Immature natural killer cell (primary cell): ENCODE data around the gene DAZL. TPM values are rescaled to one million over a fixed set of nuclear protein-coding genes. Genes with fewer than 3 reads are reported as not detected.
"Not testable (repeated sequence)": the region's sequence is repeated elsewhere in the genome, so short reads cannot be mapped to it uniquely, and the experiment has no call there.

ENCODE experiments used
- DNase-seq, 3 donors: peaks; one replicate each; pipeline ENCODE4 v3.0.0; 2022; ENCODE audit warnings: mixed read lengths in 1 of 3
- H3K27ac Mint-ChIP-seq, 6 donors: one replicate each; pipeline ENCODE4 v1.8.0; 2020; ENCODE audit warnings: mixed read lengths in 6 of 6, mild to moderate bottlenecking in 5 of 6, inconsistent platforms in 4 of 6, moderate library complexity in 3 of 6
- H3K27me3 Mint-ChIP-seq, 3 donors: one replicate each; pipeline ENCODE4 v1.8.0; 2020 to 2021; ENCODE audit warnings: low read depth in 3 of 3, mild to moderate bottlenecking in 3 of 3, mixed read lengths in 3 of 3, moderate library complexity in 3 of 3, inconsistent platforms in 1 of 3
- H3K36me3 Mint-ChIP-seq, 3 donors: one replicate each; pipeline ENCODE4 v1.8.0; 2020; ENCODE audit warnings: mixed read lengths in 3 of 3, inconsistent platforms in 2 of 3, mild to moderate bottlenecking in 2 of 3
- H3K4me1 Mint-ChIP-seq, 2 donors: one replicate each; pipeline ENCODE4 v1.8.0; 2020; ENCODE audit warnings: inconsistent platforms in 2 of 2, mild to moderate bottlenecking in 2 of 2, mixed read lengths in 2 of 2, moderate library complexity in 1 of 2
- H3K4me3 Mint-ChIP-seq, 5 donors: one replicate each; pipeline ENCODE4 v1.8.0; 2020; ENCODE audit warnings: mild to moderate bottlenecking in 5 of 5, mixed read lengths in 5 of 5, inconsistent platforms in 3 of 5, moderate library complexity in 3 of 5
- H3K9me3 Mint-ChIP-seq, 6 donors: one replicate each; pipeline ENCODE4 v1.8.0; 2020; ENCODE audit warnings: mild to moderate bottlenecking in 6 of 6, mixed read lengths in 6 of 6, inconsistent platforms in 4 of 6, moderate library complexity in 3 of 6
- polyA plus RNA-seq, 3 donors: library from polyadenylated mRNA; unstranded; fragments of 300-500 nt; fragmentation: Illumina TruSeq; gene quantifications; one replicate each; pipeline ENCODE4 v1.2.3, GENCODE V29; 2021

The DAZL gene, protein sequence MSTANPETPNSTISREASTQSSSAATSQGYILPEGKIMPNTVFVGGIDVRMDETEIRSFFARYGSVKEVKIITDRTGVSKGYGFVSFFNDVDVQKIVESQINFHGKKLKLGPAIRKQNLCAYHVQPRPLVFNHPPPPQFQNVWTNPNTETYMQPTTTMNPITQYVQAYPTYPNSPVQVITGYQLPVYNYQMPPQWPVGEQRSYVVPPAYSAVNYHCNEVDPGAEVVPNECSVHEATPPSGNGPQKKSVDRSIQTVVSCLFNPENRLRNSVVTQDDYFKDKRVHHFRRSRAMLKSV
- not detected for polyA plus RNA-seq

DNA sequence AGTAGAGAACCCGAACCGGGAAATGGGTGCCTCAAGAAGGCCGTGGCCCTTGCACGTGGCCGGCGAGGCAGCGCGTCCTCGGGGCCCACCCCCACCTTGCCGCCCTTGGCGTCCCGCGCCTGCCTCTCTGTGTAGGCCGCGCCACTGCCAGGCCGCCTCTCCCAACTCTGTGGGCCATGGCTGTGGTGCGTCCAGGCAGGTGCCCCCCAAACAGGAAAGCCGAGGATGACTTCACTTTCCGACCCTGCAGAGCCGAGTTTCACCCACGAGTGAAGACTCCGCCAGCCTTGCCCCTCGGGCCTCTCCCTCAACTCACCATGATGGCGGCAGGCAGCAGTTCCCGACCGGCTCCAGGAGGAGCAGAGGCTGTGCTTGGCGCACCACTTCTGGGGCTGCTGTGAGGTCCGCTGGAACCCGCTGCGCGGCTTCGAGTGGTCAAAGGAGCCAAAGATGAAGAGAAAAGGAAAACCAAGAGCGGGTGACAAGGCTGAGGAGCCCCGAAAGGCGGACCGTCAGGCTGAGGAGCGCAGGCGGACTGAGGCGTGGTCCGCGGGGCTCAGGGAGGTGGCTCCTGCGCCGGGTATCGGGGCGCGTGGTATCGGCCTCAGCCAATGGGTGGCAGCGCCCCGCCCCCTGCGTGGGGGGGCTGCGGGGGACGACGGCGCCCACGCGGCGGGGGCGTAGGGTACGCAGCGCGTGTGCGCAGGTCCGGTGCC lies at the start of gene DAZL:
Gene DAZL, minus strand, starts transcription at position 537 of the 716 bp plus-strand sequence. Its CDS starts 218 bp downstream, at position 319.
- no peaks in the 10 kb centered on the region for H3K36me3 Mint-ChIP-seq
- H3K27ac Mint-ChIP-seq, result peak within 1 kb of the TSS in 1 of 6 donors; percentile 8
- peaks cover 2 to 5% of the 10 kb centered on the region in 2 donors for H3K4me1 Mint-ChIP-seq
- H3K9me3 Mint-ChIP-seq, result no peaks in the 10 kb centered on the region
- no peak for DNase-seq
- peaks cover 2 to 14% (median 5%) of the 10 kb centered on the region in 3 donors for H3K27me3 Mint-ChIP-seq
- no peak within 1 kb of the TSS for H3K4me3 Mint-ChIP-seq

DNA sequence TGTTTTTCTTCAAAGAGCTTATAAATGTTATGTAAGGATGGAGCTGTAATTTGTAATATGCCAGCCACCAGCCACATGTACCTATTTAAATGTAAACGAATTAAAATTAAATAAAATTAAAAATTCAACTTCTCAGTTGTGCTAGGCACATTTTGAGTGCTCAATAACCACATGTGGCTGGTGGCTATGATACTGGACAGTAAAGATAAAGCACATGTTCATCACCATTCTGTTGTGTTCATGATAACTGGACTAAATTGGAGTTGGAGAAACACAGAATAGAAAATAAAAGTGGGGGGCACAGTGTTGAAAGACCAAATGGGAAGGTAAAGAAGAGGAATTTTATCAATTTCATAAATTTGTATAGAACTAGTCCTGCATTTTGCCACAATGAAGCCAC lies 49.8 kb upstream of the DAZL start:
- no peak for DNase-seq
- Mint-ChIP-seq H3K4me3 (no peak overlapping the region), H3K27me3 (peaks cover 0 to 3% (median 2%) of the 10 kb centered on the region in 3 donors), H3K4me1 (peaks cover 12 to 13% of the 10 kb centered on the region in 2 donors), H3K27ac (no peak overlapping the region), H3K9me3 (no peaks in the 10 kb centered on the region), H3K36me3 (no peaks in the 10 kb centered on the region)

DNA sequence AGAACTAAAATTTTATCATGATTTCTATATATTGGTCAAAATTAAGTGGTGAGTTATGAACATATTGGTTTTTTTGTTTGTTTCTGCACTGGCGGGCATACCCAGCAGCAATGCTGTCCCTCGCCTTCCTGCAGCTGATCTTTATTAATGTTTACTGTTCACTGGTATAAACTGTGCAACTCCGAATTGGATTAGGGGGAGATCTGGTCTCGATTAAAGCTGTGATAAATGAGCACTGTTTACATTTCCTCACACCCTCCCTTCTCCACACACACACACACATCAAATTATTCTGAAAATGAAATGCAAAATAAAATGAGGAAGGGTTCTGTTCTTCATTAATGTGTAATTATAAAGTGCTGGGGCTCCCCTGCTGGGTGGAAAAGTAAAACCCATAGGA lies 48.5 kb upstream of the DAZL start:
- no peaks in the 10 kb centered on the region for H3K36me3 Mint-ChIP-seq
- H3K27ac Mint-ChIP-seq, result no peak overlapping the region
- no peaks in the 10 kb centered on the region for H3K9me3 Mint-ChIP-seq
- no peak for DNase-seq
- no peak overlapping the region for H3K4me3 Mint-ChIP-seq
- H3K4me1 Mint-ChIP-seq, result peaks cover 9 to 12% of the 10 kb centered on the region in 2 donors
- H3K27me3 Mint-ChIP-seq, result peaks cover 0 to 3% (median 2%) of the 10 kb centered on the region in 3 donors

DNA sequence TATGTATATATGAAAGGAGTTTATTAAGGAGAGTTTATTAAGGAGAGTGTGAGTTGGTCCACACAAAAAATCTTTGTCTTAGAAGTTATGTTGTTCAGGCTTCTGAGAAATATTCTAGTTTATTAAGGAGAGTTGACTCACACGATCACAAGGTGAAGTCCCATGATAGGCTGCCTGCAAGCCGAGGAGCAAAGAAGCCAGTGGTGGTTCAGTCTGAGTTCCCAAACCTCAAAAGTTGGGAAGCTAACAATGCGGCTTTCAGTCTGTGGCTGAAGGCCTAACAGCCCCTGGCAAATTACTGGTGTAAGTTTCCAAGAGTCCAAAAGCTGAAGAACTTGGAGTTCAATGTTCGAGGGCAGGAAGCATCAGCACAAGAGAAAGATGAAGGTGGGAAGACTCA lies 42.4 kb upstream of the DAZL start:
- DNase-seq, result no peak
- H3K27me3 Mint-ChIP-seq, result no peaks in the 10 kb centered on the region
- no peak overlapping the region for H3K27ac Mint-ChIP-seq
- H3K4me1 Mint-ChIP-seq, result no peaks in the 10 kb centered on the region
- no peak overlapping the region for H3K4me3 Mint-ChIP-seq
- H3K36me3 Mint-ChIP-seq, result peaks cover 0 to 3% (median 0%) of the 10 kb centered on the region in 3 donors
- H3K9me3 Mint-ChIP-seq, result no peaks in the 10 kb centered on the region

DNA sequence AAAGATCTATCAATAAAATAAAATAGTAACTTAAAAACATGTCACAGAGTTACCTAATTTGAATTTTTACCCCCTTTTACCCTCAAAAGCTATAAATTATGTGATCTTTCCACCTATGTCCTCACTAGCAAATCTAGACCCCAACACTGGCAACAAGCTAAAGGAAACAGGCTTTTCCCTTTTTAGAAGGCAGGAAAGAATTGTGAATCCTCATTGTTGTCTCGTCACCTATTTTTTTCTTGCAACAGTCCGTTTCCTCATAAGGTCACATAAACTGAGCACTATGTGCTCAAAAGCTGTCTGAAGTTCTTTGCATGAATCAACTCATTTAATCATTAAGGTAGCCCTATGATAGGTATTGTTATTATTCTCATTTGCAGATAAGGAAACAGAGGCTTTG lies 34.6 kb upstream of the DAZL start:
- Mint-ChIP-seq H3K4me3 (no peak overlapping the region), H3K36me3 (peaks cover 0 to 7% (median 0%) of the 10 kb centered on the region in 3 donors), H3K27ac (no peak overlapping the region), H3K9me3 (no peaks in the 10 kb centered on the region), H3K4me1 (no peaks in the 10 kb centered on the region), H3K27me3 (peaks cover 2 to 8% (median 5%) of the 10 kb centered on the region in 3 donors)
- DNase-seq, result no peak

DNA sequence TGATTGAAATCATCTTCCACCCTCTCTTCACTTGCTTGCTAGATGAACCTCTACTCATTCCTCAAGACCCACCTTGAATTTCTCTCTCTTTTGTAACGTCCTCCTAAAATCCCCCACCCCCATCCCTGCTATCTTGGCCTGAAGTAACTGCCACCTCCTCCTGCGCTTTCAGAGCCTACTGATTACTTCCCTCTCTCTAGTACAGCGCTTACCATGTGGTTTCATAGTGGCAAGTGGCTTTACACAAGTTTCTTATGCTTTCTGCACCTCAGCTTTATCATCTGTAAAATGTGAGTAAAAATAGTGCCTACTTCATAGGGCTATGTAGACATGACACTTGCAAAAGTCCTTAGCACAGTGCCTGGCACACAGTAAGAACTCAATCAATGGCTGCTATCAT lies 28.7 kb upstream of the DAZL start:
- Mint-ChIP-seq H3K4me1 (peaks cover 5 to 11% of the 10 kb centered on the region in 2 donors), H3K27ac (no peak overlapping the region), H3K27me3 (peaks cover 2 to 8% (median 4%) of the 10 kb centered on the region in 3 donors), H3K9me3 (no peaks in the 10 kb centered on the region), H3K4me3 (peak overlapping the region in 1 of 5 donors; percentile 8), H3K36me3 (peaks cover 0 to 4% (median 0%) of the 10 kb centered on the region in 3 donors)
- DNase-seq, result peak in 1 of 3 donors; percentile 3

DNA sequence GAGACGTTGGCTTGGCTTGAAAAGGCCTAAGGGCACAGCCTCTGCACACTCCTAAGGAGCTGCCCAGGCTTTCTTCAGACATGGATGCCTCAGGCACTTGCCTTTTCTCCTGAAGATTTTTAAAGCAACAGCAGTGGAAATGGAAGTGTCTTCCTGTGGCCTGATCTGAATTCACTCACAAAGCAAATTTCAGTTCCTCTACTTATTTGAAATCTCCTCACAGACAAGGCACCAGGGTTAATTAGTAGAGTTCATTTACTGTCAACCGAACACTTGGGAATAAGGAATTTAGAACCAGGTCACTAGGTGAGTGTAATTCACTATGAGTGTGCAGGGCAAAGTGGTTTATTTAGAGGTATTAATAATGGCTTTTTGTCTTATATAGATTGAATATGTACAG lies 27.2 kb upstream of the DAZL start:
- Mint-ChIP-seq H3K4me3 (no peak overlapping the region), H3K27me3 (peaks cover 2 to 10% (median 3%) of the 10 kb centered on the region in 3 donors), H3K4me1 (peaks cover 5 to 11% of the 10 kb centered on the region in 2 donors), H3K36me3 (peaks cover 0 to 4% (median 0%) of the 10 kb centered on the region in 3 donors), H3K9me3 (no peaks in the 10 kb centered on the region), H3K27ac (no peak overlapping the region)
- DNase-seq, result no peak

DNA sequence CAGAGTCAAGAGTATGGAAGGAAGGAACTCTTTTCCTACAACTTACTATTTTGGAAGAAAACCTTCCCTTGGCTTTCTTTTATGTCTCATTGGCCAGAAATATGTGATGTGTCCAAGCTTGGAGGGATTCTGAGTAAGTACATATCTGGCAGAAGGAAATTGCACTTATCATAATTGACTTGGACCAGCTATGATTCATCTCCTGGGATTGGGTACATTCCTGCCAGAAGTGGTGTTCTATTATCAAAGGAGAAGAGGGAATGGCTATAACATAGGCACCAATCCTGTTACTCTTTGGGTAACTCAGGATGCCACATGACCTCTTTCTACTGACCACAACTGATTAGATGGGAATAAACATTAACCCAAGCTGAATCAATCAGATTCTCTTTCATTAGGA lies 13.5 kb upstream of the DAZL start:
- DNase-seq, result no peak
- H3K27me3 Mint-ChIP-seq, result peaks cover 0 to 5% (median 3%) of the 10 kb centered on the region in 3 donors
- H3K36me3 Mint-ChIP-seq, result peaks cover 4 to 12% (median 8%) of the 10 kb centered on the region in 3 donors
- H3K27ac Mint-ChIP-seq, result no peak overlapping the region
- peaks cover 0 to 10% (median 2%) of the 10 kb centered on the region in 6 donors for H3K9me3 Mint-ChIP-seq
- H3K4me1 Mint-ChIP-seq, result no peaks in the 10 kb centered on the region
- H3K4me3 Mint-ChIP-seq, result no peak overlapping the region

DNA sequence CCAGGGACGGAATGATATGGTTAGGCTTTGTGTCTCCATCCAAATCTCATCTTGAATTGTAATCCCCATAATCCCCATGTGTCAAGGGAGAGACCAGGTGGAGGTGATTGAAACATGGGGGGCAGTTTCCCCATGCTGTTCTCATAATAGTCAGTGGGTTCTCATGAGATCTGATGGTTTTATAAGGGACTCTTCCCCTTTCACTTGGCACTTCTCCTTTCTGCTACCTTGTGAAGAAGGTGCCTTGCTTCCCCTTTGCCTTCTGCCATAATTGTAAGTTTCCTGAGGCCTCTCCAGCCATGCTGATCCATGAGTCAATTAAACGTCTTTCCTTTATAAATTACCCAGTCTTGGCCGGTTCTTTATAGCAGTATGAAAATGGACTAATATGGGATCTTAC lies 11.9 kb upstream of the DAZL start:
- not testable (repeated sequence) for H3K27me3 Mint-ChIP-seq, H3K4me3 Mint-ChIP-seq, H3K27ac Mint-ChIP-seq, DNase-seq, H3K4me1 Mint-ChIP-seq, H3K9me3 Mint-ChIP-seq
- H3K36me3 Mint-ChIP-seq, result peaks cover 4 to 12% (median 8%) of the 10 kb centered on the region in 3 donors

DNA sequence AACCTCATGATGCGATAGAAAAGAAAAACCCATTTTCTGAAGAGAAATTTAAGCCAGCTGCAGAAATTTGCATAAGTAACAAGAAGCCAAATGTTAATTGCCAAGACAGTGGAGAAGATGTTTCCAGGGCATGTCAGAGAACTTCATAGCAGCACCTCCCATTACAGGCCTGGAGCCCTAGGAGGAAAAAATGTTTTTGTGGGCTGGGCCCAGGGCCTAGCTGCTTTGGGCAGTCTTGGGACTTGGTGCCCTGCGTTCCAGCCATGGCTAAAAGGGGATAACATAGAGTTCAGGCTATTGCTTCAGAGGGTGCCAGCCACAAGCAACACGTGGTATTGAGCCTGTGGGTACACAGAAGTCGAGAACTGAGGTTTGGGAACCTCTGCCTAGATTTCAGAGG lies 10.9 kb upstream of the DAZL start:
- no peak overlapping the region for H3K27ac Mint-ChIP-seq

DNA sequence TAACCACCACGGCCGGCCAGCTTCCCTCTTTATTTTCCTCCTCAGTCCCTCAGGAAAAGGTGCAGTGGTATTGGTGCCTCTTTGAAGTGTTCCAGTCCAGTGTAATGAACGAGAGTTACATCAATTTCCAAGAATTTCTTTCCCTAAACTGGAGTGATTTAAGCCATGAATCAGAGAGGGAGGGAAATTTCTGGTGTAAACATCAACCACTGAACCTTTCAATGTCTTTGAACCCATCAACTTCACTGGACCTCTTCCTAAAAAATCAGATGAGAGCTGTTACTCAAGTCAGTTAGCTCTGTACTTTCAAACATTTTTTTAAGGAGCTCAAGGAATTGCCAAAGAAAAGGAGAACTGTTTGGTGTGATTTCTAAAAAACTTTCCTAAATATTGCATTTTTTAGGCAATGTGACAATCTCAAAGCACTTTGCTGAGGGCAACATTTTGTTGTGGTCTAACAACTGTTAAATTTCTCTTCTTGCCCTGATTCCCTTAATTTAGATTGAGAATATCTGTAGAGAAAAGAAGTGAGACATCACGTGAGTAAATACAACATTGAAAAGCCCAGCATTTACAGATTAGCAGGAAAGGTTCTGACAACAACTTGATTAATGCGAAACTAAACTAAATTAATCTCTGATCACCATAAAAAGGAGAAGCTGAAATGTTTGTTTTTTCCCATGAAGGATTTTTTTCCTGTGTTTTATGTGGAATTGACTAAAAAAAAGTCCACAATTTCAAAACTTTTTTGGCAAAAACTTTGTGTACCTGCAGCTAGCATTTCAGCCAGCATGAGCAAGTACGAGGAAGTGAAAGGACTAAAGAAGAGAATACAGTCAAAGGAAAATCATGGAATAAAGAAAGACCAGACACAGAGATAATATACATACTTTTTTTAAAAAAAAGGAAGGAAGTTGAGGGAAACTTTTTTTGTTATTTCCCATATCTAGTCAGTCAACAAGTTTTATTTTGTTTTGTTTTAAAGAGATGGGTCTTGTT lies 9.1 kb upstream of the DAZL start:
- H3K4me1 Mint-ChIP-seq, result no peaks in the 10 kb centered on the region
- peaks cover 4 to 12% (median 8%) of the 10 kb centered on the region in 3 donors for H3K36me3 Mint-ChIP-seq
- H3K27ac Mint-ChIP-seq, result no peak overlapping the region
- no peak for DNase-seq
- no peak overlapping the region for H3K4me3 Mint-ChIP-seq
- H3K27me3 Mint-ChIP-seq, result peaks cover 0 to 4% (median 2%) of the 10 kb centered on the region in 3 donors
- H3K9me3 Mint-ChIP-seq, result peaks cover 0 to 10% (median 2%) of the 10 kb centered on the region in 6 donors

More for the DNA sequence above, 10.9 kb upstream of the DAZL start:
- Mint-ChIP-seq H3K4me1 (no peaks in the 10 kb centered on the region), H3K27me3 (peaks cover 0 to 4% (median 2%) of the 10 kb centered on the region in 3 donors), H3K36me3 (peaks cover 4 to 12% (median 8%) of the 10 kb centered on the region in 3 donors), H3K9me3 (peaks cover 0 to 10% (median 2%) of the 10 kb centered on the region in 6 donors), H3K4me3 (no peak overlapping the region)
- no peak for DNase-seq

DNA sequence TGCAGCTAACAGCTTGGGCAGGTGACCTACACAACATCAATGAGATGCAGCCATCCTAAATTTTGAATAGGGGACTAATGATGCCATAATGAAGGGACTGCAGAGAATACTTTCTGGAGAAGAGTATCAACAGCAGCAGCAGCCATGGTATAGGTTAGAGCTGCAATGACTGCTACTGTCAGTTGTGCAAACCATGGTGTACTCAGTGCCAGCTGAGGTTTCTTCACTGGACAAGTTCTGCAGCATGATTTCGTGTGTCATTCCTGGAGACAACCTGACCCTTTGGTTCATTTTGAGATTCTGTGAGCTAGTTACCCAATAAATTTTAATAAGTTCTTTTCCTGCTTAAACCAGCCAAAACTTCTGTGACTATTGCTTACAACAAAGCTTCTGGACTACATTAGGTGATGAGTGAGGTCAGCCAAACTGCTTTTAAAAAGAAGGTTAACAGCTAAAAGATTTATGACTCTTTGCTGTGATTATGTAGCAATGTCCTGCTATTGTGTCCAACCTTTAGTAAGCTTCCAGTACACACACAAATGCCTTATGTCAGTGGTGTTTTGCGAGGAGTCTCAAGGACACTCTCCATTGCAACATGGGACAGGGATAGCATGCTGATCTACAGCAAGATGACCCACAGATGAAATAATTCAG lies 4.8 kb upstream of the DAZL start:
- Mint-ChIP-seq H3K27ac (no peak overlapping the region), H3K36me3 (no peaks in the 10 kb centered on the region), H3K4me3 (no peak overlapping the region), H3K27me3 (peaks cover 2 to 3% (median 3%) of the 10 kb centered on the region in 3 donors), H3K4me1 (no peaks in the 10 kb centered on the region), H3K9me3 (no peaks in the 10 kb centered on the region)
- no peak for DNase-seq

DNA sequence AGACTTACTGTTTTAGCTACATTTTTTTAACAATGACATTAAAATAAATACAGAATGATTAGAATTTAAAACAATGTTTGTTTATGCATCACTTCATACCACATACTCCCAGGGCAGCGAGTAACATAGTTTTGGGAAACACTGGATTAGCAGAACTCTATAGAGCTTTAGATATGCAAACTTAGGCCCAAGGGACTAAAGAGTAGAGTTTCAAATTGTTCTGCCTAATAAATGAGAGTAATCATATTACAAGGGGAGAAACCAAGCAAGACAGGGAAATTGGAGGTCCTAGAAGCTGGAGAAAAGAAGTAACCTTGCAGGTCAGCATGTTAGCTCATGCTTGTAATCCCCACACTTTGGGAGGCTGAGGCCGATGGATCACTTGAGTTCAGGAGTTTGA lies 3.6 kb upstream of the DAZL start:
- peaks cover 1 to 3% (median 2%) of the 10 kb centered on the region in 3 donors for H3K27me3 Mint-ChIP-seq
- no peaks in the 10 kb centered on the region for H3K9me3 Mint-ChIP-seq
- H3K27ac Mint-ChIP-seq, result no peak overlapping the region
- no peak for DNase-seq
- H3K4me1 Mint-ChIP-seq, result no peaks in the 10 kb centered on the region
- no peaks in the 10 kb centered on the region for H3K36me3 Mint-ChIP-seq
- no peak overlapping the region for H3K4me3 Mint-ChIP-seq
